Stimulated activated CD4-positive, alpha-beta T cell treated with anti-CD3 and anti-CD28 coated beads, TNF-alpha, amount 100 ng/mL, for 1 hour (primary cell): ENCODE measurements around the gene POM121C.
"Not testable (repeated sequence)": the region's sequence is repeated elsewhere in the genome, so short reads cannot be mapped to it uniquely, and the experiment has no call there.

ENCODE experiments used
- DNase-seq, 3 donors: peaks; one replicate each; pipeline ENCODE4 v3.0.0-alpha.2; 2020; ENCODE audit warnings: low read depth in 3 of 3, low spot score in 1 of 3

Gene POM121C

GRCh38 chr7:75397865-75398264 is 88.2 kb downstream of the POM121C start:
- not testable (repeated sequence) for DNase-seq

GRCh38 chr7:75395329-75395728 is 90.8 kb downstream of the POM121C start, which contains the start of gene TRIM73:
TSS of gene TRIM73 (plus strand) at chr7:75395629. CDS start at chr7:75398934, 3,305 bp downstream.
- not testable (repeated sequence) for DNase-seq

- DNase-seq, result not testable (repeated sequence)
Measured at GRCh38 chr7:75393194-75393593, 92.9 kb downstream of the POM121C start.

- not testable (repeated sequence) for DNase-seq
Measured at GRCh38 chr7:75374519-75375317, 111.4 kb downstream of the POM121C start.

GRCh38 chr7:75374144-75374518 is 112.0 kb downstream of the POM121C start:
- DNase-seq, result not testable (repeated sequence)

- not testable (repeated sequence) for DNase-seq
Measured at GRCh38 chr7:75367313-75367712, 118.8 kb downstream of the POM121C start.
